ENCODE measurements around the gene AQP12B.

The AQP12B gene

DNA sequence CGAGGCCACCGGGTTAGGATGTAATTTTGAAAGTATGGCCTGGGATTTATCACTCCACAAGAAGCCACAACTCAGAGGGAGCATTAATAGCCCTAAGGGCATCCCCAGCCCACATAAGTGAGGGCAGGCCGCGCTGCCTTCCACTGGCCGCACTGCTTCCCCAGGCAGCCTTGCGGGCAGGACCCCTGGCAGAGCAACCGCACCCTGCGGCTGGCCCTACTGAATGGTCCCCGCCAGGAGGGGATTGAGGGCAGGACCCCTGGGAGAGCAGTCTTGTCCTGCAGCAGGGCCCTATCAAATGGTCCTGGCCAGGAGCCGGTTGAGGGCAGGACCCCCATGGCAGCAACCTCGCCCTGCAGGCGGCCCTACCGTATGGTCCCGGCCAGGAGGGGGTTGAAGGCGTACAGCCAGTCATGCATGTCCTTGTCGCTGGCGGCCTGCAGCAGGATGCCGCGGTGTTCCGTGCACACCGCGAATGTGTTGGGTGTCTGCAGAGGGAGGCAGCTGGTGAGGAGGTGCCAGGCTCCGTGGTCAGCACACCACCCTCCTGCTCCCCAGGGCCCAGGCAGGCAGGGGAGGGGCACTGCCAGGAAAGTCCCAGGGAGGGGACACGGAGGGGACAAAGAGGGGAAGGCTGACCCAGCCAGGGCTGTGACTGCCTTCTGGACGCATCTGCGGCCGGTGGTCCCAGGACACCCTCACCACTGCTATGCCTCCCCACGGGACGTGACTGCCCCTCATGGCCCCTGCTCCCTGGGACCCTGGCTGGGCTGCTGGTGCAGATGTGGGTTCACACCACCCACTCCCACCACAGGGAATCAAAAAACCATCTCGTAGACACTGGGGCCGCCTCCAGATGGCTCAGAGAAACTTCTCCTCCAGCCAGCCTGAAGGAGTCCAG, 35.2 kb upstream of the AQP12B start:
- no peak for DNase-seq

GRCh38 chr2:240717181-240717641, 34.5 kb upstream of the AQP12B start:
- DNase-seq, result no peak

DNA sequence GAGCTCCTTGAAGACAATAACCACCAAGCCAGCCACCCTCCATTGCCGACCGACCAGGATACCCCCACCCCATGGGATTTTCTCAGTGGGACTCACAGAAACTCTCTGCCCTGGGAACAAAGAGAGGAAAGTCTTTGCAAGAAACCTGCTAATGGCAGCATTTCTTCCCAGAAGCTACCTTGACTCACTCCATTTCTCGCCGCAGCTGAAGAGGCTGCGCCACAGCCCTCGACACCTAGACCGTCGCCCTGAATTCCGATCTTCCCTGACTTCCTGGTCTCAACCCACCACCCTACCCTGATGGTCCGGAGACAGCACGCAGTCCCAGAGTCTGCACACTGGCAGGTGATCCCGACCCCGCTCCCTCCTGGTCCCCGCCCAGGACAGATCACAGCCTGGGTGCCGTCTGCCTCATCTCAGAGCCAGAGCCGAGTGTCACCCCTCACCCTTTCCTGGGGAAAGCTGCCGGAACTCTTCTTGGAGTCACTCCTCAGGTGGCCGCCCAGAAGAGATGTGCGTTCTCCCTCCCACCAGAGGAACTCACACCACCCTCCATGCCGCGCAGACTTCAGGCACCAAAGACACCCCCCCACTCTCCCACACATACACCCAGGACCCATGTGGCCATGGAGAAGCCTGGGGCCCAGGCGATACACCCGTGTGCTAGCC, 33.6 kb upstream of the AQP12B start:
- DNase-seq, result no peak

DNA sequence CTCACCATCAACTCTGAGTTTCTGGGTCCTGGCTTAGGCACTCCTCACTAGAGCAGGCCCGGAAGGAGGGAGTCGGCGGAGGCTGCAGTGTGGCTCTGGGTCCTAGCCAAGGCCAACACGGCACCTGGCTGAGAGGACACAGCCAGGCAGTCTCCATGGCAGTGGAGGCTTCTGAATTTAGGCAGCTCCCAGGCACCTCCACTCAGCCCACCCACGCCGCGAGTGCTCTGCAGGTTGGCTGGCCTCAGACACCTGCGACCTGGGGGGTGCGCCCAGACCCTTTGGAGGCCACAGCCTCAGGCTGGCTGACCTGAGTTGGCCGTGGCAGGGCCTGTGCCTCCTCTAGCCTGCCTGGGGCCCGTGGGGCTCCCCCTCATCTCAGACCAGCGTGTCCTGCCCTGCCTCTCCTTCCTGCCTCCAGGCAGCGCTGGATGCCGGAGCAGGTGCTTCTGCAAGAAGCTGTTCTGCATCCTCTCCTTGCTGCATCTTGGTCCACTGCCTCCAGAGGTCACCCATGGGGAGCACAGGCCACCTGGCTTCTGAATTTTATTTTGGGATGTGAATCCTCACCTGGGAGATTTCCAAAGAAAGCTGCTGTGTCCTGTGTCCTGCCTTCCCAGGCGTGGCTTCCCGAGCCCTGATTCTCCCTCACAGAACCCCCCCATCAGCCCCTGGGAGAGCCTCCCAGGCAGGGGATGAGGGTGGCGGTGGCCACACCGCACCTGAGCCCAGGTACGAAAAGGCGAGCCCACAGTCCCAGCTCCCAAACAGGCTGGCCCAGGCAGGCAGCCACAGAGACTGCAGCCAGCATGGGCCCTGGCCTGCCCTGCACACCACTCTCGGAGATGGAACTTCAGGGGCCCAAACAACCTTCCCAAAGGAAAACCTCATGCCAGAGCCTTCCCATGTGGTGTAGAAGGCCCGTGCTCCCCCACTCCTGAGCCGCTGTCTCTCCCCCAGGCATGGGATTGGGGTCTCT, 32.4 kb upstream of the AQP12B start:
- DNase-seq, result no peak

GRCh38 chr2:240713928-240714746, 31.5 kb upstream of the AQP12B start:
- no peak for DNase-seq

DNA sequence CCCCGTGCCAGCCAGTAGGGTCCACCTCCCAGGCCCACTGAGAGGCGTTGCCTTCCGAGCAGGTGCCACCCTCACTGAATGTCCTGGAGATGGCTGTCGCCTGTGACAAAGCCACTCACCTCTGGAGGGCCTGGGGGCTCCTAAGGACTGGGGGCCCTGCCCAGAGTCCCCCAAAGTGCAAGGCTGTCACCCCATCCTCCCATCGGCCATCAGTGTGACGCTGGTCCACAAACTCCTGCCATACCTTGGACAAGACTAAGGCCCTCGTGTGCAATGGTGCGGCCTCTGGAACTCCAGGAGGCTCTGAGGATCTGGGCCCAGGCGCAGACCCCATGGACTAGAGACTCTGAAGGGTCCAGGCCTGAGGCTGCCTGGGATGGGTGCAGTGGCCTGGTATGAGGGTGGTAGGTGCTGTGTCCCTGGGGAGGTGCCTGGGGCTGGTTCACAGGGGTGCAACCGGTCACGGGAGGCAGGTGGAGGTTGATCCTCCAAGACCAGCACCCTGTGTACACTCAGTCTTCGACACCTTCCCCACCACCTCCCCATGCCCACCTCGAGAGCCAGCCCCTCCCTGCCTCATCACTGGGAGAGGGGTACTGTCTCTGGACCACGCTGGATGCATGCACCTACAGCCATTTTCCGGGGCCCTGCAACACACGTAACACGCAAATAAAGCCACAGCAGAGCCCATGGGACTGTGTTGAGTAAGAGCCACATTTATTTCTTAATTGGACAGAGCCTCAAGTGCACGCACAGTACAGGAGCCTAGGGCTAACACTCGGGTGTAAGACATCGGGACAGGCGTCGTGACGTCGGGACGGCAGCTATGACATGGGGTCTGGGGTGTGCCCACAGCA, 30.6 kb upstream of the AQP12B start:
- DNase-seq, result no peak

- no peak for DNase-seq
Measured at GRCh38 chr2:240712121-240712520, 29.4 kb upstream of the AQP12B start.

DNA sequence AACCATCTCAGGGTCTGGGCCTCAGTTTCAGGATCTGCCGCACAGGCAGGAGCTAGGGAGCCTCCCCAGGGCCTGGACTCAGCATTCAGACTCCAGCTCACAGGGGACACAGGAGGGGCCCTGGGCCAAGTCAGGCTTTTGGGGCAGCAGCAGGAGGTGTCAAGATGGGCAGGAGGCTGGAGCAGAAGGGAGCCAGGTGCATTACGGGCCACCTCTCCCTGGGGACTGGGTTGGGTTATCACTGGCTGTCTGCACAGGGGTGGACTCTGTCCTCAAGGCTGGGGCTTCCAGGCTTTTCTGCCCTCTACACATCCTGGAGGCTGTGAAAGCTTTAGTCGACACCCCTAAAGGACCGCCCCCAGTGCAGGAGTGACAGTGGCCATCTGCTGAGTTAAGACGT, 29.0 kb upstream of the AQP12B start:
- no peak for DNase-seq

GRCh38 chr2:240711296-240711695, 28.6 kb upstream of the AQP12B start:
- no peak for DNase-seq

- no peak for DNase-seq
Measured at GRCh38 chr2:240708457-240708856, 25.8 kb upstream of the AQP12B start.

DNA sequence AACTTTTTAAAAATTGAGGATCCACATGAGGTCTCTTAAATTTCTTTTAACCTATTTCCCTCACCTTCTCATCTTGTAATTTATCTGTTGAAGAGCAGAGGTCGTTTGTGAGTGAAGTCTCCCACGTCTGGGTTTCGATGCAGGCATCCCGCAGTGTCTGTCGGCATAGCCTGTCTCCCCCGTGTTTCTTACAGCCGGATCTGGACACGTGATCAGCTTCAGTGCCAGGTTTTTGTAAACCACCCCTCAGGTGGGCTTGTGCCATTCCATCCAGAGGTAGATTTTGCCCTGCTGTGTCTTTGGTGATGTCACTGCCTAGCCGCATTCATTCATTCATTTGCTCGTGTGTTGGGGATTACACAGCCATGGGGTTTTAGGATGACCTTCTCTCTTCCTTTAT, 25.1 kb upstream of the AQP12B start:
- DNase-seq, result no peak

- no peak for DNase-seq
Measured at GRCh38 chr2:240707043-240707756, 24.5 kb upstream of the AQP12B start.

DNA sequence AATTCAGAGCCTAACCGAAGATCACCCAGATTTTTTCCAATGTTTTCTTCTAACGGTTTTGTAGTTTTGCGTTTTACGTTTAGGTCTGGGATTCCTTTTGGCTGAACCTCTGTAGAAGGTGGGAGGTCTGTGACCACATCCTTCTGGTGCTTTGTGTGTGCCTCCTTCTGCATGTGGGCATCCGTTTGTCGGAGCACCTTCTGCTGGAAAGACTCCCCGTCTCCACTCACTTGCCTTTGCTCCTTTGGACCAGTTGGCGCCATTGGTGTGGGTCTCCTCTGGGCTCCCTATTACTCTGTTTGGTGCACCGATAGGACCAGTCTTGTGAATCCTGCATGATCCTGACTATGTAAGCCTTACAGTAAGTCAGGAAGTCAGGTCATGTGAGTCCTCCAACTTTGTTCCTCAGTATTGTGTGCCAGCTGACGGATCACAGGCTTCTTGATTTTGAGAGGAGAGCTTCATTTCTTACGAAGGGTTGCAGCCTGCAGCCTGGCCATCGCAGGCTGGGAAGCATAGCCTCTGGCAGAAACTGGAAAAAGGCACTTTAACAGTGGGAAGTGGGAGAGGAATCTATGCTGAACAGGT, 22.6 kb upstream of the AQP12B start:
- DNase-seq, result no peak

DNA sequence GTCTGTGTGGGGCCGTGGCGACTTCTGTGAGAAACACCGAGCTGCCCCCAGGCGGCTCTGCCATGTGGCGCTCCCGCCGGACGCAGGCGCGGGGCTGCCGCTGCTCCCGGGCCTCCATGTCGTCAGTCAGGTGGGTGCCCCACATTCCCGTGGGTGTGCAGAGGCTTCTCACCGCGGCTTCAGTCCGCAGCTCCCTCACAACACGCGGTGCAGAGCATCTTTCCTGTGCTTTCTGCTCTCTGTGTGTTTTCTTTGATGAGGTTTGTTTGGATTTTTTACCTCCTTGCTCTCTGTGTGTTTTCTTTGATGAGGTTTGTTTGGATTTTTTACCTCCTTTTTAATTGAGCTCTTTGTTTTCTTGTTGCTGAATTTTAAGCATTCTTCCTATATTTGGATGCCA, 22.0 kb upstream of the AQP12B start:
- DNase-seq, result no peak

DNA sequence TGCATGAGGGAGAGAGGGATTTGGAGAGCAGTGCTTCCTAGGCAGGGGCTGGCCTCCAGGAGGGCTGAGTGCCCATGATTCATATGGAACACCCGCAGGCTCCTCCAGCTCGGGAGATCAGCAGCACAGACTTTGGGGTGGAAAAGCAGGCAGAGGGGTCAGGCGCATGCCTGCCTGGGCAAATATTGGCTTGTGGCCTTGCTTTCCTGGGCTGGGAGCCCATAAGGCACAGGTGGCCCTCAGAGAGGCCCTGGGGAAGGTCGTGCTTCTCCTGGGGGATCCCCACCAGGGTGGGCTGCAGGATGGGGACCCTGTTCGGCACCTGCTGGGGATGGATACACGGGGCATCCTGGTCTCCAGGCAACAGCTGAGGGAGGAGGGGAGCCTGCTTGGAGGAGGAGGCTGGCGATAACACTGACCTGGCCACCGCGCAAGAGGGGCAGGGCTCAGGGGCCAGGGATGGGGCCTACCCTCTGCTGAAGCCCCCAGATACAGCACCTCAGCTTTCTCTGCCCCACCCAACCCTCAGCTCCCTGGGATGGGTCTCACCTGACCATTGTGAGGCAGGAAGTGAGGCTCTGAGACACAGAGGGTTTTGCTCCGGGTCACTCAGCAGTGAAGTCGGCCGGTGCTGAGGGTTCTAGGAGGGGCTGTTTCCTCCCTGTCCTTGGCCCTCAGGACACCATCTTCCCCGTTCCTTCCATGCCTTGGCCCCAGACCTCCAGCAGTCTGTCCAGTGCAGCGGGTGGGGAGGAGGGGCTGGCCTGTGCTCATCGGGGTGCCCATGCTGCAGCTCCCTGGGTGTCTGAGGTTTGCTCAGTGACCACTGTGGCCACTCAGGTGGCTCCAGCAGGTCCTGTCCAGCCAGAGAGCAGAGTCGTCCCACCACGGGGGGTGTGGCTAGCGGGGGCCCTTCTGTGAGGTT, 21.0 kb upstream of the AQP12B start:
- no peak for DNase-seq

- DNase-seq, result no peak
Measured at GRCh38 chr2:240702640-240703011, 19.9 kb upstream of the AQP12B start.

DNA sequence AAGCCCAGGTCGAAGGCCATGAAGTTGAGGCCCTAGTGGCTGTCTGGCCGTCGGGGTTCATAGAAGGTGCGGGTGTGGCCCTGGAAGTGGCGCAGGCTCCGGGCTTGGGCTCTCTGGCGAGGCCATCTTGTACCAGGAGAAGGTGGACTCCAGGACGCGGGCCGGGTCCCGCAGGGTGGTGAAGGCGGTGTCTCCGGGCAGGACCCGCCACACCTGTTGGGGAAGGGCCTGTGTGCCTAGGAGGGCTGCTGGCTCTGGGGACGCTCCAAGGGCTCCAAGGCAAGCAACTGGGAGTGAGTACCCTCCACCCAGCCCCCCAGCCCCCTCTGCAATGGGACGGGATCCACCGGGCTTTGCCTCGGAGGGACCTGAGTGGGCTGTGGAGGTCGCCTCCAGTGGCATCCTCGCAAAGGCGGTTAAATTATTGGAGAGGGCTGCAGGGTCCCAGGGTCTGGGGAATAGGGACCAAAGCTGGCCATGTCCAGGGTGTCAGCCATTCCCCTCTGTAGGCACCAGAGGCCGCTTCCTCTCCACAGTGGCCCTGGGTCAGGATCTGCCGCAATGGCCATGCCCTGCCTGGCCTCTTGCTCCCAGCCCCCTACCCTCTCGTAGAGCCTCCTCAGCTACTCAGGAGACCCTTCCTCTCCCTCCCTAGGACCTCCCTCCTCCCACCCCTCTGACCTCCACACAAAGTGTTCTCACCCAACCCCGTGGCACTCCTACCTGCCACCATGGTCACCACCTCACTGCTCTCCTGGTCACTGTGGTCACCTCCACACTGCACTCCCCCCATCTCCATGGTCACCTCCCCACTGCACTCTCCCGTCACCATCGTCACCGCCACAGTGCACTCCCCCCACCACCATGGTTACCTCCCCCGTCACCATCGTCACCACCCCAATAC, 19.3 kb upstream of the AQP12B start:
- DNase-seq, result no peak
